OCI-LY1 (cell line): Measurements from ENCODE around the gene DHFR2.
A peak's percentile ranks its signal among the peaks of the same experiment; 100 is the strongest.

Experiments
- H2AFZ ChIP-seq: fragments of 200-600 bp; sonication (generic), shearing (Covaris generic); 2 replicates; pipeline ENCODE4 v1.6.0; 2014; ENCODE audit warnings: antibody characterized with exemption, mild to moderate bottlenecking, low read length
- H3F3A ChIP-seq: fragments of 200-600 bp; sonication (generic), shearing (Covaris generic); 2 replicates; pipeline ENCODE4 v1.6.0; 2014; ENCODE audit warnings: mild to moderate bottlenecking, antibody characterized with exemption, low read length, moderate library complexity; ENCODE audit not compliant: insufficient read depth
- H3K27ac ChIP-seq: fragments of 200-600 bp; sonication (generic); 2 replicates; pipeline ENCODE4 v1.5.1; 2014; ENCODE audit warnings: low read length, mixed run types, mild to moderate bottlenecking, low read depth; ENCODE audit not compliant: poor library complexity, severe bottlenecking
- H3K27me3 ChIP-seq: fragments of 200-600 bp; sonication (generic); 2 replicates; pipeline ENCODE4 v1.6.0; 2014; ENCODE audit warnings: antibody characterized with exemption, mild to moderate bottlenecking, low read length, moderate library complexity; ENCODE audit not compliant: insufficient read depth
- H3K36me3 ChIP-seq: fragments of 200-600 bp; sonication (generic); 2 replicates; pipeline ENCODE4 v1.6.1; 2014; ENCODE audit warnings: mild to moderate bottlenecking, antibody characterized with exemption, low read length, moderate library complexity, mixed read lengths; ENCODE audit not compliant: insufficient read depth
- H3K4me1 ChIP-seq: fragments of 200-600 bp; sonication (generic); 2 replicates; pipeline ENCODE4 v1.5.1; 2014; ENCODE audit warnings: mild to moderate bottlenecking, low read length, moderate library complexity; ENCODE audit not compliant: insufficient read depth, severe bottlenecking
- H3K4me2 ChIP-seq: fragments of 200-600 bp; sonication (generic), shearing (Covaris generic); 2 replicates; pipeline ENCODE4 v1.6.1; 2014; ENCODE audit warnings: low read length
- H3K4me3 ChIP-seq: fragments of 200-600 bp; sonication (generic); 2 replicates; pipeline ENCODE4 v1.5.1; 2014; ENCODE audit warnings: low read length, low read depth, mild to moderate bottlenecking, mixed read lengths; ENCODE audit not compliant: poor library complexity, severe bottlenecking
- H3K79me2 ChIP-seq: fragments of 200-600 bp; shearing (Covaris generic); 2 replicates; pipeline ENCODE4 v1.6.1; 2016; ENCODE audit warnings: mixed run types, low read length, mixed read lengths; ENCODE audit not compliant: insufficient read depth
- H3K9ac ChIP-seq: fragments of 200-600 bp; sonication (generic), shearing (Covaris generic); 2 replicates; pipeline ENCODE4 v1.6.1; 2014; ENCODE audit warnings: mild to moderate bottlenecking, low read length, mixed read lengths
- H3K9me2 ChIP-seq: fragments of 200-600 bp; sonication (generic), shearing (Covaris generic); 2 replicates; pipeline ENCODE4 v1.6.1; 2014; ENCODE audit warnings: low read depth, mild to moderate bottlenecking, low read length, mixed read lengths
- H3K9me3 ChIP-seq: fragments of 200-600 bp; shearing (Covaris generic); 2 replicates; pipeline ENCODE4 v1.6.1; 2014; ENCODE audit warnings: low read length, mixed read lengths
- H4K20me1 ChIP-seq: fragments of 200-600 bp; sonication (generic), shearing (Covaris generic); 2 replicates; pipeline ENCODE4 v1.6.0; 2016; ENCODE audit warnings: mild to moderate bottlenecking, low read length; ENCODE audit not compliant: insufficient read depth
- CTCF ChIP-seq: fragments of 200-600 bp; sonication (generic), shearing (Covaris generic); IDR thresholded peaks from 2 replicates; pipeline ENCODE4 v1.5.1; 2017; ENCODE audit warnings: mild to moderate bottlenecking, antibody characterized with exemption, low read length, moderate library complexity, mixed read lengths
- EZH2 ChIP-seq: fragments of 200-600 bp; sonication (generic), shearing (Covaris generic); IDR thresholded peaks from 2 replicates; pipeline ENCODE4 v1.8.0; 2017; ENCODE audit warnings: borderline replicate concordance, mixed run types, mild to moderate bottlenecking, antibody characterized with exemption, low read length, moderate library complexity, mixed read lengths

DHFR2 gene

GRCh38 chr3:94071713-94072284 is 9.1 kb upstream of the DHFR2 start:
- Histone ChIP-seq H3K9me2 (no peaks in the 10 kb centered on the region), H3K79me2 (no peaks in the 10 kb centered on the region), H3K27ac (no peak overlapping the region), H3K9me3 (no peaks in the 10 kb centered on the region), H3K27me3 (no peaks in the 10 kb centered on the region), H4K20me1 (no peaks in the 10 kb centered on the region), H3K36me3 (peaks cover 24% of the 10 kb centered on the region), H2AFZ (no peak overlapping the region), H3K4me3 (no peak overlapping the region), H3K9ac (no peak overlapping the region), H3K4me1 (no peaks in the 10 kb centered on the region), H3F3A (no peaks in the 10 kb centered on the region), H3K4me2 (no peak overlapping the region)
- no peak for TF ChIP-seq CTCF
- TF ChIP-seq EZH2 = no peak

- no peaks in the 10 kb centered on the region for H3K9me2 ChIP-seq
- no peak overlapping the region for H3K27ac ChIP-seq
- no peaks in the 10 kb centered on the region for H3K9me3 ChIP-seq
- no peaks in the 10 kb centered on the region for H3K79me2 ChIP-seq
- H4K20me1 ChIP-seq = no peaks in the 10 kb centered on the region
- H3K4me1 ChIP-seq = peaks cover 2% of the 10 kb centered on the region
- TF ChIP-seq EZH2 (no peak), CTCF (no peak)
- H3K27me3 ChIP-seq = no peaks in the 10 kb centered on the region
- peaks cover 38% of the 10 kb centered on the region for H3K36me3 ChIP-seq
- H3K4me3 ChIP-seq = no peak overlapping the region
- H3F3A ChIP-seq = no peaks in the 10 kb centered on the region
- H3K9ac ChIP-seq = no peak overlapping the region
- H2AFZ ChIP-seq = no peak overlapping the region
- H3K4me2 ChIP-seq = no peak overlapping the region
Observed at GRCh38 chr3:94070341-94070911, 7.7 kb upstream of the DHFR2 start.

- no peaks in the 10 kb centered on the region for H4K20me1 ChIP-seq
- no peaks in the 10 kb centered on the region for H3K9me3 ChIP-seq
- H3K4me1 ChIP-seq = peaks cover 13% of the 10 kb centered on the region
- H3F3A ChIP-seq = no peaks in the 10 kb centered on the region
- H3K27me3 ChIP-seq = no peaks in the 10 kb centered on the region
- TF ChIP-seq CTCF (peak; percentile 74; the same call in 1 of the 2 replicates), EZH2 (no peak)
- H3K36me3 ChIP-seq = peaks cover 39% of the 10 kb centered on the region
- H3K4me3 ChIP-seq = no peak overlapping the region
- H3K4me2 ChIP-seq = no peak overlapping the region
- no peak overlapping the region for H3K27ac ChIP-seq
- H3K9ac ChIP-seq = no peak overlapping the region
- H3K9me2 ChIP-seq = no peaks in the 10 kb centered on the region
- H3K79me2 ChIP-seq = peaks cover 7% of the 10 kb centered on the region
- no peak overlapping the region for H2AFZ ChIP-seq
Observed at GRCh38 chr3:94069194-94069813, 6.6 kb upstream of the DHFR2 start.
